Heart right ventricle (tissue), 16 donors: Measurements from ENCODE around the gene MRPL4. TPM values are rescaled to one million over a fixed set of nuclear protein-coding genes. Genes with fewer than 3 reads are reported as not detected.

Experiments used
- ATAC-seq, 8 donors: fragments of 200-7000 bp; cut with Tn5 transposase; one replicate each; pipeline ENCODE4 v1.9.1; 2020; ENCODE audit warnings: mild to moderate bottlenecking in 8 of 8, moderate library complexity in 8 of 8, moderate number of reproducible peaks in 1 of 8
- DNase-seq, 2 donors: peaks; one replicate each; pipeline ENCODE4 v3.0.0-alpha.2; 2020
- H3K27ac ChIP-seq, 10 donors: fragments of 200-600 bp; sonication (generic) in 2 of 10; one replicate each; pipeline versions ENCODE4 v1.5.0 to v1.8.0; 2020 to 2022; ENCODE audit warnings: mild to moderate bottlenecking in 3 of 10
- H3K27me3 ChIP-seq, 7 donors: fragments of 200-600 bp; one replicate each; pipeline ENCODE4 v1.8.0; 2021 to 2022; ENCODE audit warnings: mild to moderate bottlenecking in 2 of 7
- H3K36me3 ChIP-seq, 9 donors: fragments of 200-600 bp; sonication (generic) in 1 of 9; one replicate each; pipeline versions ENCODE4 v1.5.0 to v1.8.0; 2020 to 2022; ENCODE audit warnings: mild to moderate bottlenecking in 2 of 9
- H3K4me1 ChIP-seq, 9 donors: fragments of 200-600 bp; sonication (generic) in 1 of 9; one replicate each; pipeline versions ENCODE4 v1.5.0 to v1.8.0; 2020 to 2022; ENCODE audit warnings: mild to moderate bottlenecking in 4 of 9
- H3K4me3 ChIP-seq, 10 donors: fragments of 200-600 bp; sonication (generic) in 2 of 10; one replicate each; pipeline versions ENCODE4 v1.5.0 to v1.8.0; 2020 to 2022; ENCODE audit warnings: mild to moderate bottlenecking in 7 of 10, moderate library complexity in 2 of 10
- H3K9me3 ChIP-seq, 11 donors: fragments of 200-600 bp in 10 of 11; sonication (generic) in 2 of 11; one replicate each; pipeline versions ENCODE4 v1.5.0 to v1.8.0; 2013 to 2022; ENCODE audit warnings: mild to moderate bottlenecking in 2 of 11, control low read depth in 1 of 11, moderate library complexity in 1 of 11
- WGBS, 2 donors: extraction: QIAGEN DNeasy Blood & Tissue Kit; methylation state at CpG; one replicate each; pipeline ENCODE4 v1.1.7; 2013; ENCODE audit warnings: inconsistent platforms in 1 of 2; 5-methylcytosine and 5-hydroxymethylcytosine counted together
- intact Hi-C, 10 donors: fragments of 100-400 bp; cut with DNase I; formaldehyde crosslinking; loops; one replicate each; pipeline versions ENCODE4 v1.11.1 to v1.14.2; 2022
- polyA plus RNA-seq, 2 donors: library from polyadenylated mRNA; stranded (reverse); fragments of 200-250 nt; gene quantifications; one replicate each; pipeline ENCODE4 v1.2.3, GENCODE V29; 2013
- total RNA-seq, 10 donors: library from RNA; stranded (reverse); fragmentation: NEBNext Ultra II Directional in 3 of 10; extraction: Animal tissue kit (Norgen Biotek cat#: 25700) in 3 of 10; gene quantifications; one replicate each; pipeline versions ENCODE4 v1.2.1 to v1.2.4, GENCODE V29; 2021 to 2023
- TF ChIP-seq, protein P1 (sequence below), 9 donors: fragments of 200-600 bp; sonication (generic) in 2 of 9; IDR thresholded peaks; one replicate each; pipeline versions ENCODE4 v1.5.0 to v1.8.0; 2021 to 2022; ENCODE audit warnings: antibody characterized with exemption in 9 of 9, mild to moderate bottlenecking in 5 of 9, moderate library complexity in 1 of 9
- donor health status: Arrhythmogenic right ventricular cardiomyopathy.
- donor health status: ischemic (EF 13 %, LVEDD 7.1; RV severe dilation, severe dysfunction).
- donor health status: healthy with polysubstance abuse.
- donor health status: DM: no; HTN: yes; CAD: no.
- donor health status: DM: no; HTN: no; CAD: no.
- donor health status: ischemic (EF 25% LVEDD 6.9; RV normal size, moderate dysfunction).
- donor health status: ischemic (EF 25% LVEDD 5.7; RV mildly dilated, moderate dysfunction).
- donor health status: healthy.
- donor health status: DM: yes; HTN: yes; CAD: no.
- donor health status: Ischemic cardiomyopathy.
- donor health status: ischemic (EF 35%, LVEDD 5.7; RV mildly dilated, moderate dysfunction).
- donor health status: nonischemic (EF 11% LVEDD 7.7; RV severe dilation, severe dysfunction).
- donor health status: DM: yes; HTN: yes; CAD: no.
- donor health status: PGD.
- donor health status: ischemic (EF 29% LVEDD 5.4; RV normal size, mild dysfunction).
- donor health status: nonischemic (EF 23%, LVEDD 6.1; RV moderate dilation, normal function).

MRPL4 gene
- total and polyA plus RNA-seq, 12 donors = 29.0 to 101 (median 69.0) TPM

DNA sequence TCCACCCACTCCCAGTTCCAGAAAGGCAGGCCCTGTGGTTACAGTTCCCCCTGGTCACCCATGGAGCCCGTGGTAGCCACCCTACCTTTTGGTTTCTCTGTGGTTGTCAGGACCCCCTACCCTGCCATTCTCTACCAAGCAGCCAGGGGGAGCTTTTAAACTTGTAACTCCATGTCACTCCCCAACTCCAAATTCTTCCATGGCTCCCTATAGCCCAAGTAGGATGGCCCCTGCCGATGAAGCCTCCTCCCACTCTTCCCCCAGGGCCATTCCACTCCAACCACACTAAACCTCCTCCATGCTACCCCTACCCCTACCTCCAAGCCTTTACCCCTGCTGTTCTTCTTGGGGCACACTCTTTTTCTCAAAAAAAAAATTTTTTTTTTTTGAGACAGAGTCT is 23.1 kb upstream of the MRPL4 start:
- H3K9me3 ChIP-seq = no peaks in the 10 kb centered on the region
- peaks cover 0 to 7% (median 0%) of the 10 kb centered on the region in 7 donors for H3K27me3 ChIP-seq
- H3K36me3 ChIP-seq = peaks cover 0 to 10% (median 5%) of the 10 kb centered on the region in 9 donors
- TF ChIP-seq, protein P1, sequence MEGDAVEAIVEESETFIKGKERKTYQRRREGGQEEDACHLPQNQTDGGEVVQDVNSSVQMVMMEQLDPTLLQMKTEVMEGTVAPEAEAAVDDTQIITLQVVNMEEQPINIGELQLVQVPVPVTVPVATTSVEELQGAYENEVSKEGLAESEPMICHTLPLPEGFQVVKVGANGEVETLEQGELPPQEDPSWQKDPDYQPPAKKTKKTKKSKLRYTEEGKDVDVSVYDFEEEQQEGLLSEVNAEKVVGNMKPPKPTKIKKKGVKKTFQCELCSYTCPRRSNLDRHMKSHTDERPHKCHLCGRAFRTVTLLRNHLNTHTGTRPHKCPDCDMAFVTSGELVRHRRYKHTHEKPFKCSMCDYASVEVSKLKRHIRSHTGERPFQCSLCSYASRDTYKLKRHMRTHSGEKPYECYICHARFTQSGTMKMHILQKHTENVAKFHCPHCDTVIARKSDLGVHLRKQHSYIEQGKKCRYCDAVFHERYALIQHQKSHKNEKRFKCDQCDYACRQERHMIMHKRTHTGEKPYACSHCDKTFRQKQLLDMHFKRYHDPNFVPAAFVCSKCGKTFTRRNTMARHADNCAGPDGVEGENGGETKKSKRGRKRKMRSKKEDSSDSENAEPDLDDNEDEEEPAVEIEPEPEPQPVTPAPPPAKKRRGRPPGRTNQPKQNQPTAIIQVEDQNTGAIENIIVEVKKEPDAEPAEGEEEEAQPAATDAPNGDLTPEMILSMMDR (IDR thresholded peaks at IDR 0.05) = peak; percentile 28 to 64 (median 57)
- peak in 1 of 2 donors; percentile 24 for DNase-seq
- no peak for ATAC-seq
- peak overlapping the region in 8 of 10 donors; percentile 82 to 99 (median 94) for H3K27ac ChIP-seq
- 41 to 65% methylated on average over 2 of the region's 2 CpGs for WGBS, 2 donors
- peaks cover 4 to 59% (median 48%) of the 10 kb centered on the region in 9 donors for H3K4me1 ChIP-seq
- H3K4me3 ChIP-seq = peak overlapping the region in 5 of 10 donors; percentile 77 to 99 (median 82)
- intact Hi-C loops = loop anchor here in 3 of 10 donors (1.0 to 5.0 kb wide), 3 partner anchors 21 to 37 kb away; partner anchors contain the start of gene DNMT1 (in 1 of the 3)

DNA sequence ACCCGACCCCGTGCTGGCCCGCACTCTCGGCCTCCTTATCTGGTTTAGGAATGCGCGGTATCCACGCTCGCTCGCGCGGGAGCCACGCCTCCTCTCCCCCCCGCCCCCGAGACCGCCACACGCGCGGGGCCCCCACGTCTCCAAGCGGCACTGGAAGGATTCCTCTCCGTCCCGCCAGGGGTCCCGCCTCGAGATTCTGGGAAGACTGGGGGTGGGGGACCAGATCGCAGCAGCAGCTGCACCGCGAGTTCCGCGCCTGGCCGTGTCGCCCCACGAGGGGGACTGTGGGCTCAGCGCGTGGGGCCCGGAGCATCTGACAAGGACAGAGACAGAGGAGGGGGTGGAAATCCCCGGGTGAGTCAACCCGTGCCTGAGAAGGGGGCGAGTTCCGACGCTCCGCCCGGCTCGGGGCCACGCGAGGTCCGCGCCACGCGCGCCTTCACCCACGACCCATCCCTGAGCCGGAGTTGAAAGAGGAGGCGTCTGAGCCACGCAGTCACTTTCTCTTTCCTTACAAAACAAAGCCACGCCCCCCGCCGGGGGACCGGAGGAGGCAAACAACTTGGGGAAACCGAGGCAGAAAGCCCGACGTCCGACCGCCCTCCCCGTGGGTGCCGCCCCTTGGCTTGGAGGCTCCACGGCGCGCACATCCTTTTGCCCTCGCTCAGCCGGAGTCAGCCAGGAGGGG is 21.7 kb upstream of the MRPL4 start:
- H3K4me1 ChIP-seq = peaks cover 4 to 62% (median 52%) of the 10 kb centered on the region in 9 donors
- WGBS, 2 donors = 1% methylated on average over 70 of the region's 70 CpGs
- peak overlapping the region; percentile 70 to 99 (median 94) for H3K4me3 ChIP-seq
- DNase-seq (peak; percentile 37 to 56), ATAC-seq (peak in 6 of 8 donors; percentile 0 to 17 (median 6))
- H3K27ac ChIP-seq = peak overlapping the region; percentile 81 to 99 (median 94)
- H3K9me3 ChIP-seq = no peaks in the 10 kb centered on the region
- H3K36me3 ChIP-seq = no peaks in the 10 kb centered on the region
- peaks cover 0 to 7% (median 0%) of the 10 kb centered on the region in 7 donors for H3K27me3 ChIP-seq
- intact Hi-C loops = loop anchor here in 2 of 10 donors (2.0 to 10.0 kb wide), 3 partner anchors 20 to 116 kb away; partner anchors contain the start of genes DNMT1 (in 1 of the 2), EIF3G (in 1 of the 2) and P2RY11 (in 1 of the 2)
- TF ChIP-seq, protein P1 (IDR thresholded peaks at IDR 0.05) = peak in 1 of 9 donors; percentile 7

DNA sequence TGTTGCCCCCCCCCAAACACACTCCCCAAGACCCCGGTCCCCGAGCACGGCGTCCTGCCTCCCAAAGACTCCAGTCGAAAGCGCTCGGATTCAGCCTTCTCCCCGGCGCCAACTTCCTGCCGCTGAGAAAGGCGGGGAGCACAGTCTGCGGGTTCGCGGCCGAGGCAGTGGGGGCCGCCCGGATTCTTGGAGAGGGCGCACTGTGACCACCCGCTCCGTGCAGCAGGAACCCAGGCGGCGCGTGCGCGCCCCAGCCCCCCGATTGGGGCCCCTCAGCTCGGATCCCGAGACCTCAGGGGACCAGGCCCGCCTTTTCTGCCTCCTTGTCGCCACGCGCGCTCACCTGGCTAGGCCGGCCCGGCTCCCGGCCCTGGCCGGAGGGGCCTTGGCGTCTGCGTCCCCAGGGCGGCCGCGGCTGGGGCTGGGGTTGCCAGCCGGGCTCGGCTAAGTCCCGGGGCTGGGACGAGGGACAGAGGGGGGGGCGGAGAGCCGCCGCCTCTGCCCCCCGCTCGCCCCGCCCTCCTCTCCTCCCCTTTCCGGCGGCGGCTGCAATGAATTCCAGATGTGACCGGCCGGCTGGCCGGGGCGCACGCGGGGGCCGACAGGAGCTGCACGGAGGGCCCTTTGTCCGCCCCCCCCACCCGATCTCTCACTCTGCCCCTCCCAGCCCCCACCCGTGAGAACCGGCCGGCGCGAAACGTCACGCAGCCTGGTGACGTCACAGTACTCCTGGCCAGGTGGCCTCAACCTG is 21.0 kb upstream of the MRPL4 start, which contains the start of gene S1PR2:
S1PR2 (minus strand) TSS at position 471 of the 751 bp plus-strand sequence. CDS start 6,426 bp downstream, outside the sequence.
- H3K36me3 ChIP-seq = no peaks in the 10 kb centered on the region
- DNase-seq = peak; percentile 86 to 87
- peaks cover 0 to 7% (median 0%) of the 10 kb centered on the region in 7 donors for H3K27me3 ChIP-seq
- peak within 1 kb of the TSS; percentile 70 to 99 (median 94) for H3K4me3 ChIP-seq
- H3K27ac ChIP-seq = peak within 1 kb of the TSS; percentile 81 to 99 (median 94)
- ATAC-seq = peak; percentile 59 to 84 (median 72)
- 0% methylated on average over 64 to 73 of the region's 73 CpGs for WGBS, 2 donors
- H3K4me1 ChIP-seq = peaks cover 8 to 65% (median 54%) of the 10 kb centered on the region in 9 donors
- TF ChIP-seq, protein P1 (IDR thresholded peaks at IDR 0.05) = peak in 1 of 9 donors; percentile 18
- intact Hi-C loops = loop anchor here in 2 of 10 donors (2.0 to 10.0 kb wide), 3 partner anchors 20 to 116 kb away; partner anchors contain the start of genes DNMT1 (in 1 of the 2), EIF3G (in 1 of the 2) and P2RY11 (in 1 of the 2)
- no peaks in the 10 kb centered on the region for H3K9me3 ChIP-seq
